ENCODE measurements around the gene RFX4.

Gene RFX4

GRCh38 chr12:106582641-106583230 is at the start of gene RFX4:
RFX4 (plus strand) TSS chr12:106583004; CDS start chr12:106583321, 317 bp downstream.
- Histone ChIP-seq H3K4me3 (ENCODE audit: low read depth in 1 of 2, low read length in 2 of 2) (peak within 1 kb of the TSS; percentile 33 to 41), H3K9me3 (ENCODE audit: low read length) (no peaks in the 10 kb centered on the region), H3K4me1 (ENCODE audit: insufficient read depth, low read length) (peaks cover 8% of the 10 kb centered on the region), H3K27ac (ENCODE audit: low read depth, low read length) (no peak within 1 kb of the TSS), H3K9ac (ENCODE audit: low read length) (no peak within 1 kb of the TSS), H3K36me3 (ENCODE audit: insufficient read depth, low read length) (no peaks in the 10 kb centered on the region), H3K27me3 (ENCODE audit: control insufficient read depth in 1 of 2, insufficient read depth in 2 of 2, low read length in 2 of 2) (peaks cover 42 to 90% of the 10 kb centered on the region in 2 donors)

DNA sequence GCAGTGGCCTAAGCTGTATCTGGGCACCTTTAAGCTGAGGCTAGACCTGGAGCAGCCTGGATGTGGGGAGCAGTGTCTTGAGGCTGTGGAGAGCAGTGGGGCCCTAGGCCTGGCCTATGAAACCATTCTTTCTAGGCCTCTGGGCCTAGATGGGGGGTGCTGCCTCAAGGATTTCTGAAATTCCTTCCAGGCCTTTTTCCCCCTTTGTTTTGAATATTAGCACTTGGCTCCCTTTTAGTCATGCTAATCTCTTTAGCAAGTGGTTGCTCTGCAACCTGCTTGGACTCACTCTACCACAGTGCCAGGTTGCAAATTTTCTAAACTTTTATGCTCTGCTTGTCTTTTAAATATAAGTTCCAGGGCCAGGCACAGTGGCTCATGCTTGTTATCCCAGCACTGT is 41.6 kb upstream of the RFX4 start:
- H3K27ac ChIP-seq (ENCODE audit: low read depth, low read length): no peak overlapping the region
- H3K4me1 ChIP-seq (ENCODE audit: insufficient read depth, low read length): no peaks in the 10 kb centered on the region
- no peaks in the 10 kb centered on the region for H3K36me3 ChIP-seq (ENCODE audit: insufficient read depth, low read length)
- H3K4me3 ChIP-seq (ENCODE audit: low read depth in 1 of 2, low read length in 2 of 2): no peak overlapping the region
- no peak overlapping the region for H3K9ac ChIP-seq (ENCODE audit: low read length)
- no peaks in the 10 kb centered on the region for H3K9me3 ChIP-seq (ENCODE audit: low read length)
- no peaks in the 10 kb centered on the region for H3K27me3 ChIP-seq (ENCODE audit: control insufficient read depth in 1 of 2, insufficient read depth in 2 of 2, low read length in 2 of 2)

DNA sequence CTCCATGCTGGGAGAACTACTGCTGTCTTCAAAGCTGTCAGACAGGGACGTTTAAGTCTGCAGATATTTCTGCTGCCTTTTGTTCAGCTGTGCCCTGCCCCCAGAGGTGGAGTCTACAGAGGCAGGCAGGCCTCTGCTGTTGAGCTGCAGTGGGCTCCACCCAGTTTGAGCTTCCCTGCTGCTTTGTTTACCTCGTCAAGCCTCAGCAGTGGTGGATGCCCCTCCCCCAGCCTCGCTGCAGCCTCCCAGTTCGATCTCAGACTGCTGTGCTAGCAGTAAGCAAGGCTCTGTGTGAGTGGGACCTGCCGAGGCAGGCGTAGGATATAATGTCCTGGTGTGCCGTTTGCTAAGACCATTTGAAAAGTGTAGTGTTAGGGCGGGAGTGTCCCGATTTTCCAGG is 31.4 kb upstream of the RFX4 start:
- Histone ChIP-seq H3K27me3 (ENCODE audit: control insufficient read depth in 1 of 2, insufficient read depth in 2 of 2, low read length in 2 of 2) (no peaks in the 10 kb centered on the region), H3K9me3 (ENCODE audit: low read length) (no peaks in the 10 kb centered on the region), H3K4me3 (ENCODE audit: low read depth in 1 of 2, low read length in 2 of 2) (no peak overlapping the region), H3K4me1 (ENCODE audit: insufficient read depth, low read length) (no peaks in the 10 kb centered on the region), H3K27ac (ENCODE audit: low read depth, low read length) (no peak overlapping the region), H3K9ac (ENCODE audit: low read length) (no peak overlapping the region), H3K36me3 (ENCODE audit: insufficient read depth, low read length) (no peaks in the 10 kb centered on the region)

DNA sequence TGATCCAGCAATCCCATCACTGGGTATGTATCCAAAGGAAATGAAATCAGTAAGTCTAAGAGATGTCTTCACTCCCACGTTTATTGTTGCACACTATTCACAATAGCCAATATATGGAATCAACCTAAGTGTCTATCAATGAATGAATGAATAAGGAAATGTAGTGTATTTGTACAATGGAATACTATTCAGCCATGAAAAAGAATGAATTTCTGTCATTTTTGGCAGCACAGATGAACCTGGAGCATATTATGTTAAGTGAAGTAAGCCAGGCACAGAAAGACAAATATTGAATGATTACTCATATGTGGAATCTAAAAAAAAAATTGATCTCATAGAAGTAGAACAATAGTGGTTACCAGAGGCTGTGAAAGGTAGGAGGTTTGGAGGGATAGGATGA is 30.6 kb upstream of the RFX4 start:
- no peaks in the 10 kb centered on the region for H3K36me3 ChIP-seq (ENCODE audit: insufficient read depth, low read length)
- H3K9ac ChIP-seq (ENCODE audit: low read length): no peak overlapping the region
- H3K27ac ChIP-seq (ENCODE audit: low read depth, low read length): no peak overlapping the region
- no peaks in the 10 kb centered on the region for H3K27me3 ChIP-seq (ENCODE audit: control insufficient read depth in 1 of 2, insufficient read depth in 2 of 2, low read length in 2 of 2)
- no peak overlapping the region for H3K4me3 ChIP-seq (ENCODE audit: low read depth in 1 of 2, low read length in 2 of 2)
- no peaks in the 10 kb centered on the region for H3K4me1 ChIP-seq (ENCODE audit: insufficient read depth, low read length)
- no peaks in the 10 kb centered on the region for H3K9me3 ChIP-seq (ENCODE audit: low read length)

- H3K4me1 ChIP-seq (ENCODE audit: insufficient read depth, low read length): no peaks in the 10 kb centered on the region
- H3K27me3 ChIP-seq (ENCODE audit: control insufficient read depth in 1 of 2, insufficient read depth in 2 of 2, low read length in 2 of 2): peaks cover 0 to 5% of the 10 kb centered on the region in 2 donors
- H3K27ac ChIP-seq (ENCODE audit: low read depth, low read length): no peak overlapping the region
Observed at GRCh38 chr12:106564678-106565329, 18.0 kb upstream of the RFX4 start.

GRCh38 chr12:106566771-106567170 is 16.0 kb upstream of the RFX4 start:
- Histone ChIP-seq H3K4me1 (ENCODE audit: insufficient read depth, low read length) (no peaks in the 10 kb centered on the region), H3K27ac (ENCODE audit: low read depth, low read length) (no peak overlapping the region), H3K9ac (ENCODE audit: low read length) (no peak overlapping the region), H3K4me3 (ENCODE audit: low read depth in 1 of 2, low read length in 2 of 2) (no peak overlapping the region), H3K27me3 (ENCODE audit: control insufficient read depth in 1 of 2, insufficient read depth in 2 of 2, low read length in 2 of 2) (peaks cover 0 to 5% of the 10 kb centered on the region in 2 donors), H3K36me3 (ENCODE audit: insufficient read depth, low read length) (no peaks in the 10 kb centered on the region), H3K9me3 (ENCODE audit: low read length) (no peaks in the 10 kb centered on the region)

More at GRCh38 chr12:106564678-106565329, 18.0 kb upstream of the RFX4 start:
- Histone ChIP-seq H3K36me3 (ENCODE audit: insufficient read depth, low read length) (no peaks in the 10 kb centered on the region), H3K9me3 (ENCODE audit: low read length) (peaks cover 7% of the 10 kb centered on the region), H3K9ac (ENCODE audit: low read length) (no peak overlapping the region), H3K4me3 (ENCODE audit: low read depth in 1 of 2, low read length in 2 of 2) (no peak overlapping the region)

DNA sequence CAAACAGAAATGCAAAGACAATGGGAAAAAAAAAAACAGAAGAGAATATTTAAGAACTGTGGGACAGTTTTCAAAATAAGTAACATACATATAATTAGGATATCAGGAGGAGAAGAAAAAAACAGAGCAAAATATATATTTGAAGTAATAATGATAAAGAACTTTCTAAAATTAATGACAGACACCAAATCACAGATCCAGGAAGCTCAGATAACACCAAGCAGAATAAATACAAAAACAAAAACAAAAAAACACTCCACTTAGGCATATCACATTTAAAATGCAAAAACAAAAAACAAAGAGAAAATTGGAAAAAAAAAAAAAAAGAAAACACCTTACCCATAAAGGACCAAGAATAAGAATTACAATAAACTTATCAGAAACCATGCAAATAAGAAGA is 9.6 kb upstream of the RFX4 start:
- no peaks in the 10 kb centered on the region for H3K36me3 ChIP-seq (ENCODE audit: insufficient read depth, low read length)
- H3K9ac ChIP-seq (ENCODE audit: low read length): no peak overlapping the region
- H3K4me1 ChIP-seq (ENCODE audit: insufficient read depth, low read length): no peaks in the 10 kb centered on the region
- H3K4me3 ChIP-seq (ENCODE audit: low read depth in 1 of 2, low read length in 2 of 2): no peak overlapping the region
- H3K27me3 ChIP-seq (ENCODE audit: control insufficient read depth in 1 of 2, insufficient read depth in 2 of 2, low read length in 2 of 2): no peaks in the 10 kb centered on the region
- no peak overlapping the region for H3K27ac ChIP-seq (ENCODE audit: low read depth, low read length)
- H3K9me3 ChIP-seq (ENCODE audit: low read length): no peaks in the 10 kb centered on the region

DNA sequence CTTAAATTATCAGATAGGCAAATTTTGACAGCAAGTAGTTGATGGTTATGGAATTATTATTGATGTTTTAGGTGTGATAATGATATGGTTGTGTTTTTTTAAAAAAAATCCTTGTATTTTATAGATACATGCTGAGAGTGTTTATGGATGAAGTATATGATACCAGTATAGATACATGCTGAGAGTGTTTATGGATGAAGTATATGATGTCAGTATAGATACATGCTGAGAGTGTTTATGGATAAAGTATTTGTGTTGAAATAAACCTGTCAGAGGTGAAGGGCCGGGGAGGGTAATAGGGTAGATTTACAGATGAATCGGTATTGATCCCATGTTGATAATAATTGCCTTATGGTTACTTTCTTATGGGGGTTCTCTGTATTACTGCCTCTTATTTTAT is 6.0 kb upstream of the RFX4 start:
- H3K27me3 ChIP-seq (ENCODE audit: control insufficient read depth in 1 of 2, insufficient read depth in 2 of 2, low read length in 2 of 2): peaks cover 19 to 32% of the 10 kb centered on the region in 2 donors
- H3K27ac ChIP-seq (ENCODE audit: low read depth, low read length): no peak overlapping the region
- no peaks in the 10 kb centered on the region for H3K4me1 ChIP-seq (ENCODE audit: insufficient read depth, low read length)
- no peak overlapping the region for H3K4me3 ChIP-seq (ENCODE audit: low read depth in 1 of 2, low read length in 2 of 2)
- no peaks in the 10 kb centered on the region for H3K9me3 ChIP-seq (ENCODE audit: low read length)
- H3K36me3 ChIP-seq (ENCODE audit: insufficient read depth, low read length): no peaks in the 10 kb centered on the region
- H3K9ac ChIP-seq (ENCODE audit: low read length): no peak overlapping the region

DNA sequence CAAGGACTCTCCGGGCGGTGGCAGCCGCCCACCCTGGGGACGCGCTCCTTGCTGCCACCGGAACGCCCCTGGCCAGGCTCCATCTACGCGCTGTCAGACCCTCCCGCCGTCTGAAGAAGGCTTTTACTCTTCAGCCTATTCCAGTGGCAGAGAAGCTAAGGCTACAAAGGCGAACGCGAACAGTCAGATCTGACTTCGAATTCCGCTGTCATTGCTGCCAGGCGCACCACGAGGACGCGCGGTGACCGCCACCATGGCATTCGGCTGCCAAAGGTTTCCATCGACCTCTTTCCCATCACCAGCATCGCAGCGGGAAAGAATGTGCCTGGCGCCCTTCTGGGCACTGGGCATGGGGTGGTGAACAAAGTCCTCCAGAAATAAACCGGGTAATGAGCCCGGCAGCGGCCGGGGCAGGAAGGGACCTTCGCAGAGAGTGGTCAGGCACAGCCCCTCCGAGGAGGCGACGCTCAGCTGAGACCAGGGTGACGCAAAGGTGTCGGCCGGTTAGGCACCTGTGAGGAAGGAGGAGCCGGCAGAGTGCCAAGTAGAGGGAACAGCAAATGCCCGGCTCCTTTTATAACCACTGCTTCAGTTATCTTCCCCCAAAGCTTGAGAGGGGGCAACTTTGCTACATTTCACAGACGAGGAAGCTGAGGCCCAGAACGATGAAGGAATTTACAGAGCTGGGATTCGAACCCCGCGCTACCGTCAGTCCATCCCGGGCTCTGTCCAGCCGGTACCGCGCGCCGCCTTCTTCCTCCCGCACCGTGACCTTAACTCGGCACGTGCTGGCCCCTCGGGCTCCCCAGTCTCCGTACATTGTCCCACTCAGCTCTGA is 1.9 kb upstream of the RFX4 start:
- Histone ChIP-seq H3K4me1 (ENCODE audit: insufficient read depth, low read length) (peaks cover 8% of the 10 kb centered on the region), H3K9ac (ENCODE audit: low read length) (no peak overlapping the region), H3K9me3 (ENCODE audit: low read length) (no peaks in the 10 kb centered on the region), H3K36me3 (ENCODE audit: insufficient read depth, low read length) (no peaks in the 10 kb centered on the region), H3K27ac (ENCODE audit: low read depth, low read length) (no peak overlapping the region), H3K27me3 (ENCODE audit: control insufficient read depth in 1 of 2, insufficient read depth in 2 of 2, low read length in 2 of 2) (peaks cover 42 to 72% of the 10 kb centered on the region in 2 donors), H3K4me3 (ENCODE audit: low read depth in 1 of 2, low read length in 2 of 2) (peak overlapping the region in 1 of 2 donors; percentile 20)

DNA sequence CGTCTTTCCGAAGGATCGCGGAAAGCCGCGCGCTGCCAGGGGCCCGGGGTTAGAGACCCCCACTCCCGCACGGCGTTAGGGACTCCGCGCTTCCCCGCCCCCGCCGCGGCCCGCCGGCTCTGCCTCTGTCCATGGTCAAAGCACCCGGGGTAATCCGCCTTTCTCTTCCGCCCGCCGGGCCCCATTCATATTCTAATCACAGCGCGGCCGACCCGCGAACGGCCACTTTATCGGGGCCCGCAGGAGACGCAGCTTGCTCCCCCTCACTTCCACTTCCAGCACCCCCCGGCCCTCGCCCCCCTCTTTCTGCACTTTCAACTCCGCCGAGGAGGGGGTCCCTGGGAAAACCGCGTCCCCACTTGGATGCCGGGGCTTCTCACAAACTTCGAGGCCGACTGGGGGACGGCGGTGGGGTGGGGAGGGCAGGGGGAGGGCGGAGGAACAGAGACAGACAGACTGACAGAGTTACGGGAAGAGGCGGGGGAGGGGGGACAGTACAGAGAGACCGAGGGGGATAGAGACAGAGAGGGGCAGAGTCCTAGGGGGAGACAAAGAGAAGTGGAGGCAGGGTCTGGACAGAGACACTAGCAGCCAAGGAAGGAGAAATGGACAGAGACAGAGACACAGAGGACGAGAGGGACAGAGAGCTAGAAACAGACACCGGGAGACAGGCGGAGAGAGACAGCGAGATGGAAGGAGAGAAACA is 1.1 kb upstream of the RFX4 start:
- Histone ChIP-seq H3K9me3 (ENCODE audit: low read length) (no peaks in the 10 kb centered on the region), H3K4me3 (ENCODE audit: low read depth in 1 of 2, low read length in 2 of 2) (peak overlapping the region in 1 of 2 donors; percentile 20), H3K9ac (ENCODE audit: low read length) (no peak overlapping the region), H3K4me1 (ENCODE audit: insufficient read depth, low read length) (peaks cover 8% of the 10 kb centered on the region), H3K36me3 (ENCODE audit: insufficient read depth, low read length) (no peaks in the 10 kb centered on the region), H3K27ac (ENCODE audit: low read depth, low read length) (no peak overlapping the region), H3K27me3 (ENCODE audit: control insufficient read depth in 1 of 2, insufficient read depth in 2 of 2, low read length in 2 of 2) (peaks cover 42 to 80% of the 10 kb centered on the region in 2 donors)

- no peaks in the 10 kb centered on the region for H3K36me3 ChIP-seq (ENCODE audit: insufficient read depth, low read length)
- peaks cover 8% of the 10 kb centered on the region for H3K4me1 ChIP-seq (ENCODE audit: insufficient read depth, low read length)
- H3K4me3 ChIP-seq (ENCODE audit: low read depth in 1 of 2, low read length in 2 of 2): no peak overlapping the region
- no peak overlapping the region for H3K9ac ChIP-seq (ENCODE audit: low read length)
- no peak overlapping the region for H3K27ac ChIP-seq (ENCODE audit: low read depth, low read length)
- no peaks in the 10 kb centered on the region for H3K9me3 ChIP-seq (ENCODE audit: low read length)
- H3K27me3 ChIP-seq (ENCODE audit: control insufficient read depth in 1 of 2, insufficient read depth in 2 of 2, low read length in 2 of 2): peaks cover 42 to 85% of the 10 kb centered on the region in 2 donors
Observed at GRCh38 chr12:106582249-106582591, 584 bp upstream of the RFX4 start.

Measured in muscle layer of colon (tissue), 2 donors.